ENCODE data around the gene MPV17L2.
"Not testable (repeated sequence)": the region's sequence is repeated elsewhere in the genome, so short reads cannot be mapped to it uniquely, and the experiment has no call there.

The MPV17L2 gene

DNA sequence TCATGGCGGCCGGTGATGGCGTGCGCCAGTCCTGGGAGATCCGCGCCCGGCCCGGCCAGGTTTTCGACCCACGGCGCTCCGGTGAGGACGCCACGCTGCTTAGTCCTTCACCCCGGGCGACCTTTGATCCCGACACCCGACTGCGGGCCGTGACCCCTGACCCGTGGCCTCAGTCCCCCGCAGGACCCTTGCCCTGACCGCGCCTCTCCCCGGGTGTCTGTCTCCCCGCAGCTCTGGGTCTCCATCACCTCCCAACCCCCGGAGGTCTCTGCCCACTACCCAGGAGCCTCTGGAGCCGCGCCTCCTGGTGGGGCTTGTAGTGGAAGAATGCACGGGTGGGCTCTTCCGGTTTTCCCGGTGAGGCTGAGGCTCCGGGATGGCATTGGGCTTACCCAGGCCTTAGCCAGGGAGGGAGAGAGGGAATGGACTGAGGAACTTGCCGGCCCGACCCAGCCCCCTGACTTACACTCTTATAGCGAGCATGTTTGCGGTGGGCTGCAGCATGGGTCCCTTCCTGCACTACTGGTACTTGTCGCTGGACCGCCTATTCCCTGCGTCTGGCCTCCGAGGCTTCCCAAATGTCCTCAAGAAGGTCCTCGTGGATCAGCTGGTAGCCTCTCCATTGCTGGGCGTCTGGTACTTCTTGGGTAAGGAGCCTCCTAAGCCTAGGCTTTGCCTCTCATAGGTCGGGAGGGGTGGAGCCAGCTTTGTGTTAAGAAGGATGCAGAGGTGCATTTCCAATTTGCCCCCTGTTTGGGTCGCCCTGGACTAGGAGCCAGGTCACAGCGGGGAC is 566 bp downstream of the MPV17L2 start:
- no peak for DNase-seq

DNA sequence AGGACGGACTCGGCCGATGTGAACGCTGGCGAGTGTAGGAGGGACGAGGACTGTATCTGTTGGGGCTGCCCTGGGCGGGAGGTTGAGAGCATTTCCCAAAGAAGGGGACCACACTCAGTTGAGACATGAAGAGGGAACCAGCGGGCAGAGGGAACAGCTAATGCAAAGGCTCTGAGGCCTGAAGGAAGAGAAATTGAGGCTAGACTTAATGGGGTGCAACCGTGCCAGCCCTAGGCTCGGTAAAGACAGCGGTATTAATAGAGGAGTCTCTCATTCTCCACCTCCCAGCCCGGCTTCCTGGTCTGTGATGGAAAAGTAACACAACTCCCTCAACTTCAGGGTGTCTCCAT is 1.1 kb downstream of the MPV17L2 start:
- no peak for DNase-seq

GRCh38 chr19:18194554-18195238 is 1.7 kb downstream of the MPV17L2 start:
- DNase-seq: peak; percentile 51

GRCh38 chr19:18196511-18196845 is 3.5 kb downstream of the MPV17L2 start:
- DNase-seq: no peak

DNA sequence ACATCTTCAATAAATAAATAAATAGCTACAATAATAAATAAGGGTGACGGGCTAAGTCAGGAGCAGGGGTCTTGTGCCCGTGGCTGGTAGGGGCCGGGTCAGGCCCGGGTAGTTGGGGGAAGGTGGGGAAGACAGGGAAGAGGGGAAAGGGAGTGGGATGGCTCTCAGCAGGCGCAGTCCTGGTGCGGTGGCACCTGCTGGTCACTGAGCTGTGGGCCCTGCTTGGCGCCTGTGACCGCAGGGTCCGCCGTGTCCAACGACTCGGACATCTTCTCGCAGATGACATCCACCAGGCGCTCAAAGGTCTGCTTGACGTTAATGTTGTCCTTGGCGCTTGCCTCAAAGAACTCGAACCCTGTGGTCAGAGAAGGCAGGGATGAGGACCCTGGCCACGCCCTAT is 4.3 kb downstream of the MPV17L2 start:
- DNase-seq: no peak

GRCh38 chr19:18197941-18198340 is 4.9 kb downstream of the MPV17L2 start:
- DNase-seq: no peak

DNA sequence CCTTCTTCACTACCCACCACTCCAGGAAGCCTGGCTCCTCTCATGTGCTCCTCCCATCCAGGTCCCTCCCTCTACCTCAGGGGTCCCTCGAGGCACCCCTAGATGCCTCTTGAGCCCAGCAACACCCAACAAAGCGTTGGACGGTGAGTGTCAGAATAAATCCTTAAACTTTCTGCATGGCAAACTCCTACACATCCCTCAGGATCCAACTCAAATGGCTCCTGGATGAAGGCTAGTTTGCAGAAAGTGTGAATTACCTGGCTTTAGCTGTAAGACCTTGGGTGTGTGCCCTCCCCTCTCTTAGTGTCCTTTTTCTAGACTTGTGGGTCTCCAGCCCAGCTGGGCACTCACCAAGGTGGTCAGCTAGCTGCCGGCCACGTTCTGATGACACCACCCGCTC is 5.4 kb downstream of the MPV17L2 start:
- DNase-seq: no peak

DNA sequence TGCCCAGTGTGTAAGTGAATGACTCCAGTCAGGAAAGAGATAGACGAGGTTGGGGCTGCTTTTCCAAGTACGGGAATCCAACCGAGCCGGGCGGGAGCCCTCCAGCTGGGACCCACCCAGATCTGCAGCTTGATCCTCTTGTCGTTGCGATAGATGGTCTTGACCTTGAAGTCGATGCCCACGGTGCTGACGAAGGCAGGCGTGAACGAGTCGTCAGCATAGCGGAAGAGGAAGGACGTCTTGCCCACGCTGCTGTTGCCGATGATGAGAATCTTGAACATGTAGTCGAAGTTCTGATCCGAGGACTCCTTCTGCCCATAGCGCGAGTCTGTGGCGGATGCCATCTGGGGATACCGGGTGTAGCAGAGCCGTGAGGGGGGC is 9.4 kb downstream of the MPV17L2 start:
- no peak for DNase-seq

GRCh38 chr19:18202778-18203407 is 9.9 kb downstream of the MPV17L2 start:
- DNase-seq: peak; percentile 51

DNA sequence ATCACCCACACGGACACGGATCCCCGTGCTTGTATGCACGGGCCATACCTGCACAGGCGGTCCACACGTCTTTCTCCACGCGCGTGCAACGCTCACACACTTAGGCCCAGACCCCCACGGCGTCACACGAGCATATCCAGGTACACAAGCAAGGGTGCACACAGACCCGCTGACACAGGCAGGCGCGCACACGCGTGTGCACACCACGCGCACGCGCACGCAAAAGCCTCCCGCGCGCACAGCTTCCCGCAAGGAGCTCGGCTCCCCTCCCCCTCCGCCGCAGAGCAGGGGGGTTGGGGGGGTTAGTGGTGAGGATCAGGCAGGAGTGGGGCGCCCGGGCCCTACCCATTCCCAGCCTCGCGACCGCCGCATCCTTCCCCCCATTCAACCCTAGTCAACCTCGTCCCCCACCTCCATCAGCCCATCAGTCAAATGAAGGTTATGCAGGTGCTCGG is 10.4 kb downstream of the MPV17L2 start:
- DNase-seq: peak; percentile 70

- peak; percentile 100 for DNase-seq
Measured at GRCh38 chr19:18203863-18204393, 10.9 kb downstream of the MPV17L2 start, which contains the start of gene RAB3A. TSS of gene RAB3A (minus strand) at chr19:18204042. CDS start at chr19:18202740, 1,302 bp downstream.

- peak; percentile 51 for DNase-seq
Measured at GRCh38 chr19:18204394-18205199, 11.6 kb downstream of the MPV17L2 start.

- peak; percentile 74 for DNase-seq
Measured at GRCh38 chr19:18205200-18205892, 12.3 kb downstream of the MPV17L2 start.

DNA sequence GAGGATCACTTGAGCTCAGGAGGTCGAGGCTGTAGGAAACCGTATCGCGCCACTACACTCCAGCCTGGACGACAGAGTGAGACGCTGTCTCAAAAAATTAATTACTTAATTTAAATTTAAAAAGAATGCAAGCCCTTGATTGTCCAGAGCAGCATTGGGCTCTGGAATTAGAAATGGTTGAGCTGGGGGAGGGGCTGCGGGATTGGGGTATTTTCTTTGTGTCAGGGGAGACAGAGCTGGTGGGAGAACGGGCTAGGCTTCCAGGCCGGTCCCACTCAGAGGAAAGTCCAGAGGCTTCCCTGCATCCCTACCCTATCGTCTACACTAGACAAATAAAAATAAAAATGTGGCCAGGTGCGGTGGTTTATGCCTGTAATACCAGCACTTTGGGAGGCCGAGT is 13.0 kb downstream of the MPV17L2 start:
- DNase-seq: no peak

DNA sequence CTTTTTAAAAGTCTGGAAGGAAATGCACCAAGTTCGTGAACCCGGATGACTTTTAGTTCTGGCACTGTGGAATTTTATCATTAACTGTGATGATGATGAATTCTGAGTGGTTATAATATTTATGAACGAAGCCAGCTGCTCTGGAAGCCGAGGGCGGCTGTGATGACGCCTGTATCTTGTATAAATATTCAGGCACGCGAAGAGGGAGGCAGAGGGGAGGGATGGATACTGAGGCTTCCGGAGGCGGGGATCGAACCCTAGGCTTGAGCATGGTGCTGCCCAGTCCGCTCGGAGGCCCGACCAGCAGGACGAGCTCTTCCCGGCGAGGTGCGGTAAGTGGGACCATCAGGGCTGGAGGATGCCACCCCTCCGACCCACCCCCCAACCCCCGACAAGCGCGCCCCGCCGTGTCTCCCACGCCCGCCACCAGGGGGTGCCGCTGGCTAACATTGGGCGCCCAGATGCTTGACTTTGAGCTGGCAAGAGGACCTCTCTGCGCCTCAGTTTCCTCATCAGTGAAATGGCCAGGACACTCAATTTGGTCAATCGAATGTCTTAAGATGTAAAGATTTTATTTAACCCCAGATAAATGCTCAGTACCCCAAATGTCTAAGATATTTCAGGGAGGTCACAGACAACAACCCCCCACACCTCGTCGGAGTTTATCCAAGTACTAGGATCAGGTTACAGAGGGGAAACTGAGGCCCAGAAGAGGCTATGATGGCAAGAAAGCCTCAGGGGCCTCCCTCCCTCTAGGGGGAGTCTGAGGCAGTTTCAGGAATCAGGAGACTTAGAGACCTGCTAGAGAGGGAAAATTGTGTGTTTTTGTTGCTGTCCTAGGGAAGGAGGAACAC is 15.3 kb downstream of the MPV17L2 start:
- peak; percentile 65 for DNase-seq

GRCh38 chr19:18209912-18210311 is 16.9 kb downstream of the MPV17L2 start:
- DNase-seq: not testable (repeated sequence)

GRCh38 chr19:18211683-18212082 is 18.7 kb downstream of the MPV17L2 start:
- no peak for DNase-seq

DNA sequence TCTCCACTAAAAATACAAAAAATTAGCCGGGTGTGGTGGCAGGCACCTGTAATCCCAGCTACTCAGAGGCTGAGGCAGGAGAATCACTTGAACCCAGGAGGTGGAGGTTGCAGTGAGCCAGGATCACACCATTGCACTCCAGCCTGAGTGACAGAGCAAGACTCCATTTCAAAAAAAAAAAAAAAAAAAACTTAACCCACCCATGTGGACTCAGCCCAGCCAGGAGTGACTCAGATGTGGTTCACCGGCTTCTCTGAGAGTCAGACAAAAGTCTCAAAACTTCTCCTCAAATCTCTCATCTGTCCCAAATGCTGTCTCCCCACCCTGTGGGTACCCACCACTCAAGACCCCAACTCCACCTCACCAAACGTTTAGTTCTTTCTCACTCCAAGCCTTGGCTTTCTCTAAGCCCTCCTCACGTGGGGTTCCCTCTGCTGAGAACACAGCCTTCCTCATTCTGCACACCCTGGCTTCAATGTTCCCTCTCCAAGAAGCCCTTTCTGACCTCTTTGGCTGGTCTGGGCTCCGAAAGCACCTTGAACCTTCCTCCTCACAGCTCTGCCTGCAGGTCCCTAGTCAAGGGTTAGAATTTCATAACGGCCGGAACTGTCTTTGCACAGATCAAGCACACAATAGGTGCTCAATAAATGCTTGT is 21.9 kb downstream of the MPV17L2 start:
- DNase-seq: no peak

DNA sequence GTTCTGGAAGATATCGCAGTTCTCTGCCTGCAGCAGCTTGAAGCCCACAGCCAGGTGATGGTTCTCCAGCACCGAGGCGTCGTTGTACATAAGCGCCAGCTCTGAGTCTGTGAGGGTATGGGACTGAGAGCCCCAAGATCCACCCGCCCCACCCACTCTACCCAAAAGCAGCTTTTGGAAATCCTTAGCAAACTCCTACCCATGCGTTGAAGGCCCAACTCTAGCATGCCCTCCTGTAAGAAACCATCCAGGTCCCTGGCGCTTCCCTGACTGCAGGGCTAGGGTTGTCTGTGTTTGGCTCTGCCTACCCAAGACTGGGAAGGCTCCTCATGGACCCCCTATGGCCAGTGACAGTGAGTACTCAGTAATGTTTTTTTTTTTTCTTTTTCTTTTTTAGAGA is 23.8 kb downstream of the MPV17L2 start:
- no peak for DNase-seq

DNA sequence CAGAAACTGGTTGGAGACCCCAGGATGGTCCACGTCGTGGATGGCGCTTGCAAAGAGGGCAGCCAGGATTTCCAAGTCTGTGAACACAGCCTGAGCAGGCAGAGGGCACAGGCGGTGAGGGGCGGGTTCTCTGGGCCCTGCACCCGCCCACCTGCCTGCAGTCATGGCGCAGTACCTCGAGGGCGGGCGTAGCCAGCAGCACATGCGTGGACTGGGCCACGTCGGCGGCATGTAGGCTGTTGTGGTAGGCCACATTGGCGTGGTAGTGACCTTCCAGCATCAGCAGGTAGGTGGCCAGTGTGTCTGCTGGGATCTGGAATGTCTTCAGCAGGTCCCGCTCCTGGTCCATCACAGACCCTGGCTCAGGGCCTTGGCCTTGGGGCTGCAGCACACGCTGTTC is 25.1 kb downstream of the MPV17L2 start:
- DNase-seq: no peak

DNA sequence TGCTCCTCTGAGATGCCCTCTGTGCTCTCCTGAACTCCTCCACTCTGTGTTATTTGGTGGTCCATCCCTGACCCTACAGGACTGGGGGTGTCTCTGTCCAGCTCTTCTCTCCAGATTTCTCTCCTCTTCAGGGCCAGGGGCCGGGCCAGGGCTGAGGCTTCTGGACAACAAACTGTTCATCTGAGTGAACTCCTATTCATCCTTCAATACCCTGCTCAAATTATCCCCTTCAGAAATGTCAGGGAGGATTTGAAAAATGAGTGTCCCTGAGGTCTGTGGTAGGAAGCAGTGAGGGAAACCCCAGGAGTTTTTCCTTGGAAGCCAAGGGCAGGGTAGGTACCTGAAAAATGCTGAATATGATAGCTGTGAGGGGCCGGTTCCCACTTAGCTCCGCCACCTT is 25.6 kb downstream of the MPV17L2 start:
- DNase-seq: no peak

Data from CD4-positive, alpha-beta T cell treated with Interleukin-6 for 4 hours (primary cell).